SK-N-SH (cell line): ENCODE measurements around the gene ASXL3. TPM values are rescaled to one million over a fixed set of nuclear protein-coding genes. Genes with fewer than 3 reads are reported as not detected.
A peak's percentile ranks its signal among the peaks of the same experiment; 100 is the strongest.

Experiments
- CTCF ChIA-PET: fragments of 300-600, 350-600 bp; formaldehyde crosslinking; extraction: SDS; loops from one replicate; lab custom pipeline; 2021; lab: Yijun Ruan, JAX
- POLR2A ChIA-PET: fragments of 350-600 bp; sonication (Branson Sonifier 250); formaldehyde crosslinking; extraction: SDS; loops from one replicate; lab custom pipeline; 2020; ENCODE audit warnings: antibody characterized with exemption, inconsistent platforms; lab: Yijun Ruan, JAX
- DNase-seq: peaks from one replicate; pipeline ENCODE4 v3.0.0; 2012
- H2AFZ ChIP-seq: fragments of 200-600 bp; sonication (generic); 2 replicates; pipeline ENCODE4 v1.8.1; 2016; ENCODE audit warnings: antibody characterized with exemption, mild to moderate bottlenecking, low read depth
- H3F3A ChIP-seq: fragments of 200-600 bp; sonication (generic); replicated peaks from 2 replicates; pipeline ENCODE3; 2016; ENCODE audit warnings: antibody characterized with exemption, mild to moderate bottlenecking; ENCODE audit not compliant: insufficient read depth
- H3K27ac ChIP-seq, 2 experiments: fragments of 200-500 bp in 1 of 2; fragments of 200-600 bp in 1 of 2; sonication (Bioruptor generic) in 1 of 2; sonication (generic), shearing (Covaris generic) in 1 of 2; 2 replicates each; pipeline versions ENCODE4 v1.5.1 to v1.6.1; 2014 to 2016; ENCODE audit warnings: low read depth in 2 of 2, inconsistent platforms in 1 of 2, low read length in 1 of 2, mild to moderate bottlenecking in 1 of 2, mixed read lengths in 1 of 2
- H3K27me3 ChIP-seq: fragments of 200-600 bp; sonication (generic), shearing (Covaris generic); 2 replicates; pipeline ENCODE4 v1.6.1; 2016; ENCODE audit warnings: mixed run types; ENCODE audit not compliant: insufficient read depth
- H3K36me3 ChIP-seq, 2 experiments: fragments of 200-500 bp in 1 of 2; fragments of 200-600 bp in 1 of 2; sonication (Bioruptor generic) in 1 of 2; sonication (generic) in 1 of 2; replicated peaks in 1 of 2; 2 replicates each; pipeline versions ENCODE3 to v1.5.1; 2014 to 2016; ENCODE audit warnings: low read length in 1 of 2, mild to moderate bottlenecking in 1 of 2; ENCODE audit not compliant: insufficient read depth in 2 of 2, control insufficient read depth in 1 of 2
- H3K4me1 ChIP-seq, 2 experiments: fragments of 200-500 bp in 1 of 2; fragments of 200-600 bp in 1 of 2; sonication (Bioruptor generic) in 1 of 2; sonication (generic), shearing (Covaris generic) in 1 of 2; 2 replicates each; pipeline versions ENCODE4 v1.5.1 to v1.6.1; 2014 to 2016; ENCODE audit warnings: low read depth in 1 of 2, low read length in 1 of 2, mixed run types in 1 of 2; ENCODE audit not compliant: insufficient read depth in 2 of 2, control insufficient read depth in 1 of 2
- H3K4me2 ChIP-seq: fragments of 200-600 bp; sonication (generic), shearing (Covaris generic); 2 replicates; pipeline ENCODE4 v1.6.1; 2017; ENCODE audit warnings: mixed run types
- H3K4me3 ChIP-seq, 2 experiments: fragments of 200-500 bp in 1 of 2; fragments of 200-600 bp in 1 of 2; sonication (Bioruptor generic) in 1 of 2; sonication (generic), shearing (Covaris generic) in 1 of 2; 2 replicates each; pipeline versions ENCODE4 v1.5.1 to v1.8.1; 2014 to 2016; ENCODE audit warnings: low read depth in 2 of 2, inconsistent platforms in 1 of 2, low read length in 1 of 2, mild to moderate bottlenecking in 1 of 2, mixed read lengths in 1 of 2, moderate library complexity in 1 of 2
- H3K79me2 ChIP-seq: fragments of 200-600 bp; sonication (generic); 2 replicates; pipeline ENCODE4 v1.8.1; 2017; ENCODE audit warnings: mild to moderate bottlenecking; ENCODE audit not compliant: insufficient read depth
- H3K9ac ChIP-seq: fragments of 200-600 bp; sonication (generic); 2 replicates; pipeline ENCODE4 v1.6.1; 2017; ENCODE audit warnings: mixed run types
- H3K9me2 ChIP-seq: fragments of 200-600 bp; sonication (generic); 2 replicates; pipeline ENCODE4 v1.6.1; 2017; ENCODE audit warnings: mixed run types
- H3K9me3 ChIP-seq: fragments of 200-600 bp; sonication (generic); 2 replicates; pipeline ENCODE4 v1.6.1; 2017; ENCODE audit warnings: mixed run types, mild to moderate bottlenecking, moderate library complexity
- H4K20me1 ChIP-seq: fragments of 200-600 bp; sonication (generic); 2 replicates; pipeline ENCODE4 v1.6.1; 2017; ENCODE audit warnings: mild to moderate bottlenecking, mixed run types; ENCODE audit not compliant: insufficient read depth
- CHD2 ChIP-seq: fragments of 150-350 bp; IDR thresholded peaks from 2 replicates; pipeline ENCODE4 v1.6.1; 2018; ENCODE audit warnings: low read length; ENCODE audit not compliant: partially characterized antibody
- EP300 ChIP-seq, 2 experiments: IDR thresholded peaks; 2 replicates each; pipeline versions ENCODE4 v1.4.0 to v1.6.1; 2012; ENCODE audit warnings: borderline replicate concordance in 1 of 2, low read depth in 1 of 2, low read length in 1 of 2
- GATA2 ChIP-seq: sonication (generic); formaldehyde crosslinking; IDR thresholded peaks from 2 replicates; pipeline ENCODE4 v1.5.0; 2020; ENCODE audit warnings: mild to moderate bottlenecking, missing genetic modification reagents
- PBX3 ChIP-seq: IDR thresholded peaks from 2 replicates; pipeline ENCODE4; 2012
- RAD21 ChIP-seq: IDR thresholded peaks from 2 replicates; pipeline ENCODE4 v1.6.1; 2012; ENCODE audit warnings: mild to moderate bottlenecking, low read length
- RCOR1 ChIP-seq: fragments of 150-350 bp; IDR thresholded peaks from 2 replicates; pipeline ENCODE4 v1.6.1; 2017; ENCODE audit warnings: antibody characterized with exemption, low read length
- SIN3A ChIP-seq: IDR thresholded peaks from 2 replicates; pipeline ENCODE4 v1.6.1; 2012; ENCODE audit warnings: low read depth, mild to moderate bottlenecking, low read length, moderate library complexity, borderline replicate concordance
- TCF12 ChIP-seq: IDR thresholded peaks from 2 replicates; pipeline ENCODE4 v1.4.0; 2012
- USF2 ChIP-seq: fragments of 150-350 bp; IDR thresholded peaks from 2 replicates; pipeline ENCODE4 v1.6.1; 2017; ENCODE audit warnings: antibody characterized with exemption, low read length, low read depth, borderline replicate concordance
- ZBTB33 ChIP-seq: IDR thresholded peaks from 2 replicates; pipeline ENCODE4 v1.4.0; 2012; ENCODE audit warnings: low read depth, borderline replicate concordance
- WGBS: methylation state at CpG from one replicate; pipeline ENCODE4 v1.1.6; 2017; ENCODE audit warnings: low lambda C conversion rate; 5-methylcytosine and 5-hydroxymethylcytosine counted together
- polyA plus RNA-seq, 3 experiments: library from polyadenylated mRNA; depleted of rRNA; stranded (reverse); fragments of >200 nt; gene quantifications; 2 replicates each; pipeline ENCODE4 v1.2.3, GENCODE V29; 2012

The ASXL3 gene
- polyA plus RNA-seq, 1 of the 3 experiments (the other 2 are of a cell fraction), result not detected

GRCh38 chr18:33699372-33699771 is 121.4 kb downstream of the ASXL3 start:
- Histone ChIP-seq H3F3A (no peaks in the 10 kb centered on the region), H3K4me1 (peaks cover 0 to 9% of the 10 kb centered on the region in 2 experiments; a peak in 2 of 4 replicates), H2AFZ (no peak overlapping the region), H4K20me1 (no peaks in the 10 kb centered on the region), H3K79me2 (no peaks in the 10 kb centered on the region), H3K9me3 (no peaks in the 10 kb centered on the region), H3K4me2 (no peak overlapping the region), H3K9me2 (no peaks in the 10 kb centered on the region), H3K36me3 (no peaks in the 10 kb centered on the region), H3K27me3 (no peaks in the 10 kb centered on the region), H3K27ac (no peak overlapping the region), H3K9ac (no peak overlapping the region), H3K4me3 (no peak overlapping the region)
- CTCF ChIA-PET, result no interaction called here
- WGBS, result 10% methylated on average over 3 of the region's 3 CpGs
- POLR2A ChIA-PET, result no interaction called here
- no peak for DNase-seq
- no peak for TF ChIP-seq USF2

GRCh38 chr18:33700513-33700976 is 122.5 kb downstream of the ASXL3 start:
- Histone ChIP-seq H3K4me3 (no peak overlapping the region), H4K20me1 (no peaks in the 10 kb centered on the region), H3K27ac (no peak overlapping the region), H3K27me3 (no peaks in the 10 kb centered on the region), H3K9me2 (no peaks in the 10 kb centered on the region), H3K79me2 (no peaks in the 10 kb centered on the region), H3F3A (no peaks in the 10 kb centered on the region), H3K9me3 (no peaks in the 10 kb centered on the region), H3K9ac (no peak overlapping the region), H2AFZ (no peak overlapping the region), H3K36me3 (no peaks in the 10 kb centered on the region), H3K4me2 (no peak overlapping the region), H3K4me1 (peaks cover 0 to 9% of the 10 kb centered on the region in 2 experiments; a peak in 2 of 4 replicates)
- no peak for DNase-seq
- 51% methylated on average over 3 of the region's 3 CpGs for WGBS
- no peak for TF ChIP-seq CHD2
- TF ChIP-seq RAD21, result no peak
- no peak for TF ChIP-seq RCOR1
- TF ChIP-seq SIN3A, result no peak
- TF ChIP-seq ZBTB33, result no peak
- TF ChIP-seq TCF12, result no peak
- CTCF ChIA-PET, result no interaction called here
- POLR2A ChIA-PET, result no interaction called here

- no peak for DNase-seq
- no peak overlapping the region for H3K4me3 ChIP-seq
- CTCF ChIA-PET, result interaction anchor here (0.8 to 1.6 kb wide), 2 partner anchors 10 to 68 kb away, joined by 3 to 4 read pairs; no protein-coding TSS in a partner anchor
- no peak overlapping the region for H3K27ac ChIP-seq
- H2AFZ ChIP-seq, result no peak overlapping the region
- H3K9ac ChIP-seq, result no peak overlapping the region
- H3K27me3 ChIP-seq, result no peaks in the 10 kb centered on the region
- H3K9me3 ChIP-seq, result no peaks in the 10 kb centered on the region
- no peaks in the 10 kb centered on the region for H3K79me2 ChIP-seq
- no peaks in the 10 kb centered on the region for H3K36me3 ChIP-seq
- no peaks in the 10 kb centered on the region for H4K20me1 ChIP-seq
- no peaks in the 10 kb centered on the region for H3F3A ChIP-seq
- no peaks in the 10 kb centered on the region for H3K9me2 ChIP-seq
- TF ChIP-seq GATA2 (CRISPR knock-in tag), result peak; percentile 58
- TF ChIP-seq RCOR1, result peak; percentile 68; the same call in 1 of the 2 replicates
- TF ChIP-seq PBX3, result no peak
- TF ChIP-seq EP300 (IDR thresholded peaks at IDR 0.05; ENCODE audit: borderline replicate concordance in 1 of 2, low read depth in 1 of 2, low read length in 1 of 2), result peak in 1 of 2 experiments; percentile 65; a peak in 1 of 4 replicates
- TF ChIP-seq, all 33 proteins: peak for 3
- H3K4me2 ChIP-seq, result no peak overlapping the region
- H3K4me1 ChIP-seq, result peaks cover 0 to 6% of the 10 kb centered on the region in 2 experiments; a peak in 2 of 4 replicates
- POLR2A ChIA-PET, result no interaction called here
- WGBS, result 55% methylated on average over 1 of the region's 1 CpG
These were observed 124.6 kb downstream of the ASXL3 start for GRCh38 chr18:33702625-33703024.
